PC-3 (cell line): Measurements from ENCODE around the gene H3-3A.

ENCODE experiments used
- EZH2 ChIP-seq: fragments of 300-600 bp; sonication (generic); IDR thresholded peaks from one replicate; pipeline ENCODE4 v1.6.1; 2017; ENCODE audit warnings: antibody characterized with exemption, mild to moderate bottlenecking, low read length; ENCODE audit not compliant: unreplicated experiment
- TF ChIP-seq, protein P1 (sequence below): fragments of 300-600 bp; sonication (generic); conservative IDR thresholded peaks from 2 replicates; pipeline ENCODE4 v1.5.1; 2017; ENCODE audit warnings: antibody characterized with exemption, low read depth, mild to moderate bottlenecking, low read length

GRCh38 chr1:226019572-226019971, 42.9 kb upstream of the H3-3A start:
- TF ChIP-seq, protein P1, sequence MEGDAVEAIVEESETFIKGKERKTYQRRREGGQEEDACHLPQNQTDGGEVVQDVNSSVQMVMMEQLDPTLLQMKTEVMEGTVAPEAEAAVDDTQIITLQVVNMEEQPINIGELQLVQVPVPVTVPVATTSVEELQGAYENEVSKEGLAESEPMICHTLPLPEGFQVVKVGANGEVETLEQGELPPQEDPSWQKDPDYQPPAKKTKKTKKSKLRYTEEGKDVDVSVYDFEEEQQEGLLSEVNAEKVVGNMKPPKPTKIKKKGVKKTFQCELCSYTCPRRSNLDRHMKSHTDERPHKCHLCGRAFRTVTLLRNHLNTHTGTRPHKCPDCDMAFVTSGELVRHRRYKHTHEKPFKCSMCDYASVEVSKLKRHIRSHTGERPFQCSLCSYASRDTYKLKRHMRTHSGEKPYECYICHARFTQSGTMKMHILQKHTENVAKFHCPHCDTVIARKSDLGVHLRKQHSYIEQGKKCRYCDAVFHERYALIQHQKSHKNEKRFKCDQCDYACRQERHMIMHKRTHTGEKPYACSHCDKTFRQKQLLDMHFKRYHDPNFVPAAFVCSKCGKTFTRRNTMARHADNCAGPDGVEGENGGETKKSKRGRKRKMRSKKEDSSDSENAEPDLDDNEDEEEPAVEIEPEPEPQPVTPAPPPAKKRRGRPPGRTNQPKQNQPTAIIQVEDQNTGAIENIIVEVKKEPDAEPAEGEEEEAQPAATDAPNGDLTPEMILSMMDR, result no peak
- TF ChIP-seq EZH2, result no peak
